ENCODE data around the gene RPS6KA2.

RPS6KA2 gene

GRCh38 chr6:166662690-166663089, 35.6 kb upstream of the RPS6KA2 start:
- no peak for DNase-seq (ENCODE audit: low spot score)
- in situ Hi-C loops (cut with MboI; ENCODE audit: low pct_unique_long_range_greater_than_20kb, low sequenced_read_pairs, unreplicated experiment): no loop called here
- no peak for TF ChIP-seq CTCF (IDR thresholded peaks at IDR 0.05; ENCODE audit: extremely low read depth, insufficient read depth, missing control alignments)

- no peak for DNase-seq (ENCODE audit: low spot score)
- no peak for TF ChIP-seq CTCF (IDR thresholded peaks at IDR 0.05; ENCODE audit: extremely low read depth, insufficient read depth, missing control alignments)
- in situ Hi-C loops (cut with MboI; ENCODE audit: low pct_unique_long_range_greater_than_20kb, low sequenced_read_pairs, unreplicated experiment): no loop called here
Measured at GRCh38 chr6:166661327-166662085, 34.5 kb upstream of the RPS6KA2 start.

- DNase-seq (ENCODE audit: low spot score): no peak
- TF ChIP-seq CTCF (IDR thresholded peaks at IDR 0.05; ENCODE audit: extremely low read depth, insufficient read depth, missing control alignments): no peak
Measured at GRCh38 chr6:166660157-166660688, 33.2 kb upstream of the RPS6KA2 start.

GRCh38 chr6:166659581-166659980, 32.5 kb upstream of the RPS6KA2 start:
- no peak for DNase-seq (ENCODE audit: low spot score)
- TF ChIP-seq CTCF (IDR thresholded peaks at IDR 0.05; ENCODE audit: extremely low read depth, insufficient read depth, missing control alignments): no peak
- in situ Hi-C loops (cut with MboI; ENCODE audit: low pct_unique_long_range_greater_than_20kb, low sequenced_read_pairs, unreplicated experiment): no loop called here

More at GRCh38 chr6:166660157-166660688, 33.2 kb upstream of the RPS6KA2 start:
- in situ Hi-C loops (cut with MboI; ENCODE audit: low pct_unique_long_range_greater_than_20kb, low sequenced_read_pairs, unreplicated experiment): no loop called here

GRCh38 chr6:166658792-166659150, 31.7 kb upstream of the RPS6KA2 start:
- in situ Hi-C loops (cut with MboI; ENCODE audit: low pct_unique_long_range_greater_than_20kb, low sequenced_read_pairs, unreplicated experiment): no loop called here
- no peak for DNase-seq (ENCODE audit: low spot score)
- TF ChIP-seq CTCF (IDR thresholded peaks at IDR 0.05; ENCODE audit: extremely low read depth, insufficient read depth, missing control alignments): no peak

GRCh38 chr6:166658115-166658791, 31.2 kb upstream of the RPS6KA2 start:
- no peak for DNase-seq (ENCODE audit: low spot score)

More at GRCh38 chr6:166658115-166658791, 31.2 kb upstream of the RPS6KA2 start:
- no peak for TF ChIP-seq CTCF (IDR thresholded peaks at IDR 0.05; ENCODE audit: extremely low read depth, insufficient read depth, missing control alignments)
- in situ Hi-C loops (cut with MboI; ENCODE audit: low pct_unique_long_range_greater_than_20kb, low sequenced_read_pairs, unreplicated experiment): no loop called here

All from GM13977 (cell line).